HUES48 (cell line): ENCODE data around the gene MRPS34.

Experiments
- H3K27ac ChIP-seq: one replicate; pipeline ENCODE4 v1.7.0; 2013; ENCODE audit warnings: low read depth, low read length, inconsistent platforms
- H3K27me3 ChIP-seq: 2 replicates; pipeline ENCODE4 v1.6.1; 2013; ENCODE audit warnings: mild to moderate bottlenecking, low read length; ENCODE audit not compliant: control insufficient read depth, insufficient read depth
- H3K36me3 ChIP-seq: 2 replicates; pipeline ENCODE4 v1.6.1; 2013; ENCODE audit warnings: low read length; ENCODE audit not compliant: control insufficient read depth, insufficient read depth
- H3K4me1 ChIP-seq: 2 replicates; pipeline ENCODE4 v1.6.1; 2013; ENCODE audit warnings: mild to moderate bottlenecking, low read length; ENCODE audit not compliant: control insufficient read depth, insufficient read depth
- H3K4me3 ChIP-seq: 2 replicates; pipeline ENCODE4 v1.5.1; 2013; ENCODE audit warnings: mild to moderate bottlenecking, low read depth, low read length
- H3K9ac ChIP-seq: 2 replicates; pipeline ENCODE4 v1.6.1; 2013; ENCODE audit warnings: mild to moderate bottlenecking, low read depth, low read length, moderate library complexity
- H3K9me3 ChIP-seq: 2 replicates; pipeline ENCODE4 v1.6.1; 2013; ENCODE audit warnings: low read length; ENCODE audit not compliant: control insufficient read depth, insufficient read depth

MRPS34 gene

GRCh38 chr16:1794221-1794871 lies 21.4 kb upstream of the MRPS34 start:
- Histone ChIP-seq H3K36me3 (no peaks in the 10 kb centered on the region), H3K27ac (no peak overlapping the region), H3K4me3 (no peak overlapping the region), H3K9me3 (peaks cover 12% of the 10 kb centered on the region; the same call in 1 of the 2 replicates), H3K9ac (no peak overlapping the region), H3K27me3 (no peaks in the 10 kb centered on the region), H3K4me1 (no peaks in the 10 kb centered on the region)

GRCh38 chr16:1793578-1794220 lies 20.8 kb upstream of the MRPS34 start, which contains the start of gene IGFALS:
Gene IGFALS (minus strand): TSS chr16:1793705. CDS start chr16:1793652, 53 bp downstream.
- peaks cover 6% of the 10 kb centered on the region for H3K36me3 ChIP-seq
- H3K27ac ChIP-seq = no peak within 1 kb of the TSS

GRCh38 chr16:1792836-1793577 lies 20.1 kb upstream of the MRPS34 start:
- H3K27ac ChIP-seq = no peak overlapping the region
- no peak overlapping the region for H3K4me3 ChIP-seq
- no peak overlapping the region for H3K9ac ChIP-seq
- no peaks in the 10 kb centered on the region for H3K4me1 ChIP-seq
- peaks cover 9% of the 10 kb centered on the region for H3K36me3 ChIP-seq
- no peaks in the 10 kb centered on the region for H3K27me3 ChIP-seq
- peaks cover 4% of the 10 kb centered on the region; the same call in 1 of the 2 replicates for H3K9me3 ChIP-seq

More at GRCh38 chr16:1793578-1794220, 20.8 kb upstream of the MRPS34 start, which contains the start of gene IGFALS:
- H3K9me3 ChIP-seq = peaks cover 11% of the 10 kb centered on the region; the same call in 1 of the 2 replicates
- H3K9ac ChIP-seq = no peak within 1 kb of the TSS
- no peaks in the 10 kb centered on the region for H3K4me1 ChIP-seq
- no peak within 1 kb of the TSS for H3K4me3 ChIP-seq
- no peaks in the 10 kb centered on the region for H3K27me3 ChIP-seq

GRCh38 chr16:1791943-1792812 lies 19.2 kb upstream of the MRPS34 start:
- Histone ChIP-seq H3K27me3 (no peaks in the 10 kb centered on the region), H3K36me3 (peaks cover 12% of the 10 kb centered on the region), H3K4me1 (no peaks in the 10 kb centered on the region)

GRCh38 chr16:1791256-1791942 lies 18.5 kb upstream of the MRPS34 start:
- Histone ChIP-seq H3K9me3 (no peaks in the 10 kb centered on the region), H3K4me1 (no peaks in the 10 kb centered on the region), H3K27me3 (no peaks in the 10 kb centered on the region), H3K27ac (no peak overlapping the region), H3K36me3 (peaks cover 15% of the 10 kb centered on the region), H3K9ac (no peak overlapping the region), H3K4me3 (no peak overlapping the region)

More at GRCh38 chr16:1791943-1792812, 19.2 kb upstream of the MRPS34 start:
- no peaks in the 10 kb centered on the region; the same call in 1 of the 2 replicates for H3K9me3 ChIP-seq
- H3K9ac ChIP-seq = no peak overlapping the region
- no peak overlapping the region for H3K4me3 ChIP-seq
- H3K27ac ChIP-seq = no peak overlapping the region

GRCh38 chr16:1790611-1791255 lies 17.8 kb upstream of the MRPS34 start:
- no peaks in the 10 kb centered on the region for H3K9me3 ChIP-seq
- no peak overlapping the region for H3K27ac ChIP-seq
- no peak overlapping the region for H3K4me3 ChIP-seq
- H3K36me3 ChIP-seq = peaks cover 15% of the 10 kb centered on the region
- H3K27me3 ChIP-seq = no peaks in the 10 kb centered on the region
- no peaks in the 10 kb centered on the region for H3K4me1 ChIP-seq
- no peak overlapping the region for H3K9ac ChIP-seq

GRCh38 chr16:1790261-1790610 lies 17.3 kb upstream of the MRPS34 start:
- H3K4me3 ChIP-seq = no peak overlapping the region
- no peaks in the 10 kb centered on the region for H3K4me1 ChIP-seq
- no peaks in the 10 kb centered on the region for H3K9me3 ChIP-seq
- no peak overlapping the region for H3K27ac ChIP-seq
- peaks cover 18% of the 10 kb centered on the region for H3K36me3 ChIP-seq
- H3K9ac ChIP-seq = no peak overlapping the region
- no peaks in the 10 kb centered on the region for H3K27me3 ChIP-seq

GRCh38 chr16:1789643-1790045 lies 16.7 kb upstream of the MRPS34 start:
- Histone ChIP-seq H3K4me1 (no peaks in the 10 kb centered on the region), H3K9ac (no peak overlapping the region)

GRCh38 chr16:1788708-1789100 lies 15.8 kb upstream of the MRPS34 start:
- Histone ChIP-seq H3K4me3 (no peak overlapping the region), H3K9me3 (no peaks in the 10 kb centered on the region), H3K27me3 (no peaks in the 10 kb centered on the region), H3K36me3 (peaks cover 18% of the 10 kb centered on the region), H3K27ac (no peak overlapping the region), H3K9ac (no peak overlapping the region), H3K4me1 (no peaks in the 10 kb centered on the region)

More at GRCh38 chr16:1789643-1790045, 16.7 kb upstream of the MRPS34 start:
- Histone ChIP-seq H3K27me3 (no peaks in the 10 kb centered on the region), H3K9me3 (no peaks in the 10 kb centered on the region), H3K4me3 (no peak overlapping the region), H3K27ac (no peak overlapping the region), H3K36me3 (peaks cover 18% of the 10 kb centered on the region)
